Epithelial cell of esophagus (primary cell): Measurements from ENCODE around the gene IFITM5.

ENCODE experiments used
- DNase-seq: peaks from one replicate; pipeline ENCODE4 v3.0.0; 2010; ENCODE audit warnings: low read depth
- H3K4me3 ChIP-seq: 2 replicates; pipeline ENCODE4 v1.5.1; 2011; ENCODE audit warnings: mild to moderate bottlenecking, low read length, control low read depth
- CTCF ChIP-seq: IDR thresholded peaks from 2 replicates; pipeline ENCODE4 v1.5.1; 2011; ENCODE audit warnings: low read depth, mild to moderate bottlenecking, low read length, control low read depth, inconsistent platforms; ENCODE audit not compliant: insufficient read depth; ENCODE audit errors: missing control alignments

IFITM5 gene

DNA sequence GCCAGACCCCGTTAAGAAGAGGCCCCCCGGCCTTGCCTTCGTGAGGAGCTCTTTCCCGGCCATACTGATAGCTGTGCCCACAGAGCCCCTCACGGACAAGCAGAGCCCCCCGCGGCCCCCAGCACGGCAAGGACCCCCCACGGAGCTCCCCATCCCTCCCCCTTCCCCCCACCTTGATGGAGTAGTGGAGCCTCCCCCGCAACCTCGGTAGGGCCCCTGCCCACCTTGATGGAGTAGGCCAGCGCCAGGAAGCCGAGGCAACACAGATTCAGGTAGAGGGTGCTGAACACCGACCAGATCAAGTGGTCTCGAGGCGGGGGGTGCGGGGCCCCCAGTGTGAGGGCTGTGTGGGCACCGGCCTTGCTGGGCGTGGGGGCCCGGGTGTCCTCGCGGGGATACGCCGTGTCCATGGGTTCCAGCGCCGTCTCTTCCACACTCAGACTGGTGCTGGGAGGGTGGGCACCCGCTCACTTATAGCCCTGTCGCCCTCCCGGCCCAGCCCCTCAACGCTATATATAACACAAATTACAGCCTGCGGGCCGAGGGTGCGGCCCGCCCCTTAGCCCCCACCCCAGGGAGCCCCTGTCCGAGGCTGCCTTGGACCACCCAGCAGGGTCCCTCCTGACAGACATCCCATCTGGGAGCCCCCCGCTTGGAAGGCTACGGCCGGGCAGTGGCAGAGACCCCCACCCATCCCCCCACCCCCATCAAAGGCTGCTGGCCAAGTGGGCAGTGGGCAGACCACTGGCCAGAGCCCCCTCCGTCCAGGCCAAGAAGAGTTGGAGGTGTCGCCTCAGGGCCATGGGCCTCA, at the start of gene IFITM5:
TSS of gene IFITM5 (minus strand) at position 446 of the 811 bp plus-strand sequence. CDS start at position 410, 36 bp downstream.
- no peak for TF ChIP-seq CTCF
- no peak within 1 kb of the TSS for H3K4me3 ChIP-seq
- no peak for DNase-seq

- DNase-seq, result no peak
- no peak overlapping the region for H3K4me3 ChIP-seq
- TF ChIP-seq CTCF, result no peak
Measured at GRCh38 chr11:346529-346928, 47.2 kb upstream of the IFITM5 start.

DNA sequence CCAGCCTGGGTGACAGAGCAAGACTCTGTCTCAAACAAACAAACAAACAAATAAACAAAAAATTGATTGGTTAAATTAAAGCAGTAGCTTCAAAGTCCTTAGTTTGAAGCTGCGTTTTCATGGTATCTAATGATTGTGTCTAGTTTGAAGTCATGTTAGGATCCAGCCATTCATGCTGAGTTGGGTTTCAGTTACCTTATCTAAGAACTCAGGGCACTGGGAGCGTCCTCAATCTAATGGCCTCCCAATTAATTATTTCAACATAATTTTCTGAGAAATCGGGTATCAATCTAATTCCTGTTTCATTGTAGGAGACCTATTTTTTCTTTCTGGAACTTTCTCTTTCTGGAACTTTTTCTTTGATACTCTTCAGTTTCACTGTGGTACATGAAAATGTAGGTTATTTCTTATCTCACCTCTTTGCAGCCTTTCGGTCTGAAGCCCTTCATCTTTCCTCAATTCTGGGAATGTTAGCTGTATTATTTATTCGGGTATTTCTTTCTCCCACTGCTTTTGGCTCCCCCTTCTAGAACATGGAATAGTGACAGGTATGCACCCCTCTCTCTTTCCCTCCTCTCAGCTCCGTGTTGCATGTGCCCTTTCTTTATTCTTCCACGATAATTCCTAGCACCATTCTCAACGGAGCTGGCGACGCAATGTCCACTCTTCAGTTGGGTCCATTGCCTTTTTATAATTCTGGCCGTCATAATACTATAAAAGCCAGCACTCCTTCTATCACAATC, 45.7 kb upstream of the IFITM5 start:
- H3K4me3 ChIP-seq, result no peak overlapping the region
- no peak for TF ChIP-seq CTCF
- no peak for DNase-seq

DNA sequence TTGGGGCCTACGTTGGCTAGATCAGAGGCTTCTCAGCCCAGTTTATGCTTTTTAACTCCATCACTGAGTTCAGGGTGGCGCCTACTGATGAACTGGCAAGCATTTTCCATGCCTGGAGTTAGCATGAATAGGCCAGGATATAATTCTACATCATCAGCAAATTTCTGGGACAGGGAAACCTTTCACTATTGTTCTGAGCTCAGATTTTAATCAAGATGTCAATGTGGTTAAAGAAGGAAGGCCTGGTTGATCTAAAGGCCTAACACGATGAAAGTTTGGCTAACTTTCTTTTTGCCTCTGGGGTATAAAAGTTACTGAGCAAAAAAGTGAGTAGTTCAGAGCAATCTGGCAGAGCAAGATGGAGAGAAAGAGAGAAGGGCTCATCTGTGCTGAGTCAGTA, 43.0 kb upstream of the IFITM5 start:
- TF ChIP-seq CTCF, result no peak
- H3K4me3 ChIP-seq, result no peak overlapping the region
- no peak for DNase-seq

DNA sequence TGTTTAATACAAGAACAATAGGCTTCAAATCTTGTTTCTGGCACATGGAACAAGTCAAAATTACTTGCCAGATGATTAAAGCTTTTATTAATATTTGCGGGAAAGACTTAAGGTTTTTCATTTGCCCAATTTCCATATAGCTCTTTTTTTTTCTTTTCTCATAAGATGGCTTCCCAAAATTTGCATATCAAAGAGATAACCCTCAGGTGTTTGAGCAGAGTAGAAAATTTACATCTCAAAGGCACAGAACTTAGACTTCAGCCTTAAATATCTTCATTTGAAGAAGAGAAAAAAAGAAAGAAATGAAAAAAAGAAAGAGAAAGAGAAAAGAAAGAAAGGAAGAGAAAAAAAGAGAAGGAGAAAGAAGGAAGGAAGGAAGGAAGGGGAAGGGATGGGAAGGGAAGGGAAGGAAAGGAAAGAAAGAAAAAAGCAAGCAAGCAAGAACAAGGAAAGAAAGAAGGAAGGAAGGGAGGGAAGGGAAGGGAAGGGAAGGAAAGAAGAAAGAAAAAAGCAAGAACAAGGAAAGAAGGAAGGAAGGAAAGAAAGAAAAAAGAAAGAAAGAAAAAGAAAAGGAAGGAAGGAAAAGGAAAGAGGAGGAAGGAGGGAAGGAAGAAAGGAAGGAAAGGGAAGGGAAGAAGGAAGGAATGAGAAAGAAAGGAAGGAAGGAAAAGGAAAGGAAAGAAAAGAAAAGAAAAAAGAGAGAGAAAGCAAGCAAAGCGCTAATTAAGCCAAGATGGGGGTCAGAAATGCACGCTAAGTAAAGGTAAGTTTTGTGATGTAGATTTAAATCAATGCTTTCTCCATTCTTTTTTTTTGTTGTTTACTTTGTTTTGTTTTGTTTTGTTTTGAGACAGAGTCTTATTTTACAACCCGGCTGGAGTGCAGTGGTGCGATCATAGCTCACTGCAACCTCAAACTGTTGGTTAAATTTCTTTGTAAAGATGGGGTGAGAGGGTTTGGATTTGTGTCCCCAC, 41.5 kb upstream of the IFITM5 start:
- TF ChIP-seq CTCF, result no peak
- no peak for DNase-seq
- no peak overlapping the region for H3K4me3 ChIP-seq

GRCh38 chr11:339963-340362, 40.6 kb upstream of the IFITM5 start:
- TF ChIP-seq CTCF, result no peak
- DNase-seq, result no peak
- no peak overlapping the region for H3K4me3 ChIP-seq
